ENCODE data around the gene FAF1. TPM values are rescaled to one million over a fixed set of nuclear protein-coding genes. Genes with fewer than 3 reads are reported as not detected.
"Not testable (repeated sequence)": the region's sequence is repeated elsewhere in the genome, so short reads cannot be mapped to it uniquely, and the experiment has no call there.

FAF1 gene
- polyA plus RNA-seq, 1 of the 3 experiments (the other 2 are of a cell fraction): 8.7 TPM

GRCh38 chr1:50936321-50936720, 23.7 kb downstream of the FAF1 start (continued):
- TF ChIP-seq CHD2 (IDR thresholded peaks at IDR 0.05; ENCODE audit: low read length, partially characterized antibody) (no peak), RFX5 (IDR thresholded peaks at IDR 0.05; ENCODE audit: low read length) (no peak), SMC3 (IDR thresholded peaks at IDR 0.05; ENCODE audit: low read depth, low read length) (no peak), TEAD4 (IDR thresholded peaks at IDR 0.05; ENCODE audit: borderline replicate concordance, insufficient read depth) (no peak), ELF1 (IDR thresholded peaks at IDR 0.05) (no peak), RXRA (IDR thresholded peaks at IDR 0.05; ENCODE audit: borderline replicate concordance, low read depth) (no peak)
- TF ChIP-seq, protein P1, sequence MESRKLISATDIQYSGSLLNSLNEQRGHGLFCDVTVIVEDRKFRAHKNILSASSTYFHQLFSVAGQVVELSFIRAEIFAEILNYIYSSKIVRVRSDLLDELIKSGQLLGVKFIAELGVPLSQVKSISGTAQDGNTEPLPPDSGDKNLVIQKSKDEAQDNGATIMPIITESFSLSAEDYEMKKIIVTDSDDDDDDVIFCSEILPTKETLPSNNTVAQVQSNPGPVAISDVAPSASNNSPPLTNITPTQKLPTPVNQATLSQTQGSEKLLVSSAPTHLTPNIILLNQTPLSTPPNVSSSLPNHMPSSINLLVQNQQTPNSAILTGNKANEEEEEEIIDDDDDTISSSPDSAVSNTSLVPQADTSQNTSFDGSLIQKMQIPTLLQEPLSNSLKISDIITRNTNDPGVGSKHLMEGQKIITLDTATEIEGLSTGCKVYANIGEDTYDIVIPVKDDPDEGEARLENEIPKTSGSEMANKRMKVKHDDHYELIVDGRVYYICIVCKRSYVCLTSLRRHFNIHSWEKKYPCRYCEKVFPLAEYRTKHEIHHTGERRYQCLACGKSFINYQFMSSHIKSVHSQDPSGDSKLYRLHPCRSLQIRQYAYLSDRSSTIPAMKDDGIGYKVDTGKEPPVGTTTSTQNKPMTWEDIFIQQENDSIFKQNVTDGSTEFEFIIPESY (IDR thresholded peaks at IDR 0.05; ENCODE audit: borderline replicate concordance, low read depth): no peak

DNA sequence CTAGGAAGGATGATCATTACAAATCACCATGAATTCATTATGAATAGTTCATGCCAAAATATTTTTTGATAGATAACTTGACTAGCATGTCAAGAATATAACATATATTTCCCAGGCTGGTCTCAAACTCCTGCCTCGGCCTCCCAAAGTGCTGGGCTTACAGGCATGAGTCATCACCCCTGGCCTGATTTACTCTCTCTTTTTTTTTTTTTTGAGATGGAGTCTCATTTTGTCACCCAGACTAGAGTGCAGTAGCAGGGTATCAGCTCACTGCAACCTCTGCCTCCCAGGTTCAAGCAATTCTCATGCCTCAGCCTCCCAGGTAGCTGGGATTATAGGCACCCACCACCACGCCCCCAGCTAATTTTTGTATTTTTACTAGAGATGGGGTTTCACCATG, 24.8 kb downstream of the FAF1 start:
- H3K4me2 ChIP-seq; H3K9me2 ChIP-seq; DNase-seq; H4K20me1 ChIP-seq (ENCODE audit: insufficient read depth); H3K27ac ChIP-seq (ENCODE audit: low read depth in 2 of 2, low read length in 1 of 2); H3K4me1 ChIP-seq (ENCODE audit: control insufficient read depth in 1 of 2, insufficient read depth in 2 of 2, low read depth in 1 of 2, low read length in 1 of 2); H3K36me3 ChIP-seq (replicated peaks in 1 of 2; ENCODE audit: control insufficient read depth in 1 of 2, insufficient read depth in 2 of 2, low read length in 1 of 2); H3K27me3 ChIP-seq (ENCODE audit: insufficient read depth); H2AFZ ChIP-seq (ENCODE audit: low read depth); H3K4me3 ChIP-seq (ENCODE audit: low read depth in 2 of 2, low read length in 1 of 2); POLR2A ChIA-PET; H3K9ac ChIP-seq; H3K9me3 ChIP-seq; H3F3A ChIP-seq (replicated peaks; ENCODE audit: insufficient read depth): not testable (repeated sequence)
- WGBS (ENCODE audit: low lambda C conversion rate): 100% methylated on average over 2 of the region's 2 CpGs
- peaks cover 73% of the 10 kb centered on the region for H3K79me2 ChIP-seq (ENCODE audit: insufficient read depth)
- CTCF ChIA-PET: interaction anchor here (1.1 to 1.2 kb wide), 2 partner anchors 10 to 33 kb away, joined by 4 to 5 read pairs; no protein-coding TSS in a partner anchor

DNA sequence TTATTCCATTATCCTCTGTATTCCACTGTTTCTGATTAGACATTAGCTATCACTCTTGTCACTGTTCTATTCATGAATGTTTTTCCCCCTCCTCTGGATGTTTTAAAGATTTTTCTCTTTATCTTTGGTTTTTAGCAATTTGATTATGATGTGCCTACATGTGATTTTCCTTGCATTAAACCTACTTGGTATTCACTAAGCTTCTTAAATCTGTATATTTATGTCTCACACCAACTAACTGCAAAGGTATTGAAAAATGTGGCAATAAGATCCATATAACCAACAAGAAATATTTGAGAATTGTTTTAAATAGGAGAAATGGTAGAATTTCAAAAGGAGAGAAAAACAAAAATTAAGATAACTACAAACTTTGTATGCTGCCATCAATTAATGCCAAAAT, 25.2 kb downstream of the FAF1 start:
- ChIA-PET POLR2A (no interaction called here), CTCF (no interaction called here)
- Histone ChIP-seq H3K9ac (no peak overlapping the region), H3F3A (replicated peaks; ENCODE audit: insufficient read depth) (peaks cover 4% of the 10 kb centered on the region), H3K79me2 (ENCODE audit: insufficient read depth) (peaks cover 69% of the 10 kb centered on the region), H4K20me1 (ENCODE audit: insufficient read depth) (no peaks in the 10 kb centered on the region), H3K27me3 (ENCODE audit: insufficient read depth) (no peaks in the 10 kb centered on the region), H2AFZ (ENCODE audit: low read depth) (no peak overlapping the region), H3K9me2 (no peaks in the 10 kb centered on the region), H3K4me2 (no peak overlapping the region), H3K4me3 (ENCODE audit: low read depth in 2 of 2, low read length in 1 of 2) (no peak overlapping the region), H3K4me1 (ENCODE audit: control insufficient read depth in 1 of 2, insufficient read depth in 2 of 2, low read depth in 1 of 2, low read length in 1 of 2) (no peaks in the 10 kb centered on the region), H3K36me3 (replicated peaks in 1 of 2; ENCODE audit: control insufficient read depth in 1 of 2, insufficient read depth in 2 of 2, low read length in 1 of 2) (no peaks in the 10 kb centered on the region), H3K9me3 (no peaks in the 10 kb centered on the region), H3K27ac (ENCODE audit: low read depth in 2 of 2, low read length in 1 of 2) (no peak overlapping the region)
- DNase-seq: no peak
- TF ChIP-seq TCF12 (IDR thresholded peaks at IDR 0.05): no peak
- TF ChIP-seq CTCF (IDR thresholded peaks at IDR 0.05): no peak
- TF ChIP-seq MEF2A (IDR thresholded peaks at IDR 0.05; ENCODE audit: borderline replicate concordance, low read depth): no peak
- no peak for TF ChIP-seq SIN3A (IDR thresholded peaks at IDR 0.05; ENCODE audit: borderline replicate concordance, low read depth, low read length)
- no peak for TF ChIP-seq POLR2AphosphoS5 (IDR thresholded peaks at IDR 0.05; ENCODE audit: low read depth, low read length)
- TF ChIP-seq RAD21 (IDR thresholded peaks at IDR 0.05; ENCODE audit: low read length): no peak
- TF ChIP-seq FOSL2 (IDR thresholded peaks at IDR 0.05; ENCODE audit: borderline replicate concordance, low read depth): no peak
- TF ChIP-seq, protein P2, sequence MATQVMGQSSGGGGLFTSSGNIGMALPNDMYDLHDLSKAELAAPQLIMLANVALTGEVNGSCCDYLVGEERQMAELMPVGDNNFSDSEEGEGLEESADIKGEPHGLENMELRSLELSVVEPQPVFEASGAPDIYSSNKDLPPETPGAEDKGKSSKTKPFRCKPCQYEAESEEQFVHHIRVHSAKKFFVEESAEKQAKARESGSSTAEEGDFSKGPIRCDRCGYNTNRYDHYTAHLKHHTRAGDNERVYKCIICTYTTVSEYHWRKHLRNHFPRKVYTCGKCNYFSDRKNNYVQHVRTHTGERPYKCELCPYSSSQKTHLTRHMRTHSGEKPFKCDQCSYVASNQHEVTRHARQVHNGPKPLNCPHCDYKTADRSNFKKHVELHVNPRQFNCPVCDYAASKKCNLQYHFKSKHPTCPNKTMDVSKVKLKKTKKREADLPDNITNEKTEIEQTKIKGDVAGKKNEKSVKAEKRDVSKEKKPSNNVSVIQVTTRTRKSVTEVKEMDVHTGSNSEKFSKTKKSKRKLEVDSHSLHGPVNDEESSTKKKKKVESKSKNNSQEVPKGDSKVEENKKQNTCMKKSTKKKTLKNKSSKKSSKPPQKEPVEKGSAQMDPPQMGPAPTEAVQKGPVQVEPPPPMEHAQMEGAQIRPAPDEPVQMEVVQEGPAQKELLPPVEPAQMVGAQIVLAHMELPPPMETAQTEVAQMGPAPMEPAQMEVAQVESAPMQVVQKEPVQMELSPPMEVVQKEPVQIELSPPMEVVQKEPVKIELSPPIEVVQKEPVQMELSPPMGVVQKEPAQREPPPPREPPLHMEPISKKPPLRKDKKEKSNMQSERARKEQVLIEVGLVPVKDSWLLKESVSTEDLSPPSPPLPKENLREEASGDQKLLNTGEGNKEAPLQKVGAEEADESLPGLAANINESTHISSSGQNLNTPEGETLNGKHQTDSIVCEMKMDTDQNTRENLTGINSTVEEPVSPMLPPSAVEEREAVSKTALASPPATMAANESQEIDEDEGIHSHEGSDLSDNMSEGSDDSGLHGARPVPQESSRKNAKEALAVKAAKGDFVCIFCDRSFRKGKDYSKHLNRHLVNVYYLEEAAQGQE (IDR thresholded peaks at IDR 0.05; ENCODE audit: low read depth, low read length): no peak
- TF ChIP-seq TAF1 (IDR thresholded peaks at IDR 0.05; ENCODE audit: borderline replicate concordance, low read depth, low read length): no peak
- TF ChIP-seq, protein P3, sequence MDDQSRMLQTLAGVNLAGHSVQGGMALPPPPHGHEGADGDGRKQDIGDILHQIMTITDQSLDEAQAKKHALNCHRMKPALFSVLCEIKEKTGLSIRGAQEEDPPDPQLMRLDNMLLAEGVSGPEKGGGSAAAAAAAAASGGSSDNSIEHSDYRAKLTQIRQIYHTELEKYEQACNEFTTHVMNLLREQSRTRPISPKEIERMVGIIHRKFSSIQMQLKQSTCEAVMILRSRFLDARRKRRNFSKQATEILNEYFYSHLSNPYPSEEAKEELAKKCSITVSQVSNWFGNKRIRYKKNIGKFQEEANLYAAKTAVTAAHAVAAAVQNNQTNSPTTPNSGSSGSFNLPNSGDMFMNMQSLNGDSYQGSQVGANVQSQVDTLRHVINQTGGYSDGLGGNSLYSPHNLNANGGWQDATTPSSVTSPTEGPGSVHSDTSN (IDR thresholded peaks at IDR 0.05): no peak
- TF ChIP-seq RXRA (IDR thresholded peaks at IDR 0.05; ENCODE audit: borderline replicate concordance, low read depth): no peak
- no peak for TF ChIP-seq YY1 (IDR thresholded peaks at IDR 0.05; ENCODE audit: low read depth)
